Kidney glomerular epithelial cell (primary cell): Measurements from ENCODE around the gene PLEKHB1.

Experiments
- DNase-seq: peaks from one replicate; lab custom pipeline; 2025; lab: John Stamatoyannopoulos, UW

PLEKHB1 gene

GRCh38 chr11:73648121-73648520 is 1.7 kb downstream of the PLEKHB1 start:
- DNase-seq: no peak

- DNase-seq: no peak
Measured at GRCh38 chr11:73648571-73649046, 2.2 kb downstream of the PLEKHB1 start.

GRCh38 chr11:73649206-73649605 is 2.8 kb downstream of the PLEKHB1 start:
- no peak for DNase-seq

GRCh38 chr11:73650400-73650799 is 4.0 kb downstream of the PLEKHB1 start:
- DNase-seq: no peak

GRCh38 chr11:73651252-73651651 is 4.9 kb downstream of the PLEKHB1 start:
- no peak for DNase-seq

GRCh38 chr11:73651661-73652045 is 5.3 kb downstream of the PLEKHB1 start:
- DNase-seq: no peak

- DNase-seq: no peak
Measured at GRCh38 chr11:73652046-73652730, 5.8 kb downstream of the PLEKHB1 start.

- DNase-seq: no peak
Measured at GRCh38 chr11:73652856-73653559, 6.6 kb downstream of the PLEKHB1 start.

- no peak for DNase-seq
Measured at GRCh38 chr11:73653996-73654395, 7.6 kb downstream of the PLEKHB1 start.

- DNase-seq: no peak
Measured at GRCh38 chr11:73654482-73655021, 8.2 kb downstream of the PLEKHB1 start.

- no peak for DNase-seq
Measured at GRCh38 chr11:73655686-73656085, 9.3 kb downstream of the PLEKHB1 start.

GRCh38 chr11:73656985-73657384 is 10.6 kb downstream of the PLEKHB1 start:
- DNase-seq: no peak

GRCh38 chr11:73659961-73660360 is 13.6 kb downstream of the PLEKHB1 start:
- no peak for DNase-seq

GRCh38 chr11:73660497-73661034 is 14.2 kb downstream of the PLEKHB1 start:
- no peak for DNase-seq

- peak; percentile 79 for DNase-seq
Measured at GRCh38 chr11:73661035-73661628, 14.8 kb downstream of the PLEKHB1 start.

- no peak for DNase-seq
Measured at GRCh38 chr11:73662445-73663157, 16.2 kb downstream of the PLEKHB1 start.

GRCh38 chr11:73663604-73664495 is 17.5 kb downstream of the PLEKHB1 start:
- no peak for DNase-seq

GRCh38 chr11:73664877-73665276 is 18.5 kb downstream of the PLEKHB1 start:
- no peak for DNase-seq

- no peak for DNase-seq
Measured at GRCh38 chr11:73667891-73668290, 21.5 kb downstream of the PLEKHB1 start.

GRCh38 chr11:73670808-73671207 is 24.4 kb downstream of the PLEKHB1 start:
- no peak for DNase-seq

- no peak for DNase-seq
Measured at GRCh38 chr11:73671701-73672100, 25.3 kb downstream of the PLEKHB1 start.
